Ishikawa (cell line): ENCODE data around the gene BRAP.

Source experiments
- CEBPB ChIP-seq: IDR thresholded peaks from 2 replicates; pipeline ENCODE4 v1.6.1; 2012
- CREB1 ChIP-seq: IDR thresholded peaks from 2 replicates; pipeline ENCODE4 v1.6.1; 2012; ENCODE audit warnings: low read depth
- EGR1 ChIP-seq: IDR thresholded peaks from 2 replicates; pipeline ENCODE4 v1.6.1; 2012
- EP300 ChIP-seq: IDR thresholded peaks from 2 replicates; pipeline ENCODE4 v1.6.1; 2012; ENCODE audit warnings: borderline replicate concordance
- FOXM1 ChIP-seq: IDR thresholded peaks from 2 replicates; pipeline ENCODE4 v1.6.1; 2012; ENCODE audit warnings: low read depth, borderline replicate concordance
- MAX ChIP-seq: IDR thresholded peaks from 2 replicates; pipeline ENCODE4 v1.6.1; 2012
- NFIC ChIP-seq: IDR thresholded peaks from 2 replicates; pipeline ENCODE4 v1.6.1; 2012
- RAD21 ChIP-seq: IDR thresholded peaks from 2 replicates; pipeline ENCODE4 v1.6.1; 2012; ENCODE audit warnings: low read depth
- REST ChIP-seq: IDR thresholded peaks from 2 replicates; pipeline ENCODE4 v1.6.1; 2012; ENCODE audit warnings: low read depth, mild to moderate bottlenecking
- TAF1 ChIP-seq: IDR thresholded peaks from 2 replicates; pipeline ENCODE4 v1.6.1; 2012; ENCODE audit warnings: low read depth, mild to moderate bottlenecking
- TEAD4 ChIP-seq: IDR thresholded peaks from 2 replicates; pipeline ENCODE4 v1.6.1; 2012
- YY1 ChIP-seq: IDR thresholded peaks from 2 replicates; pipeline ENCODE4 v1.6.1; 2012; ENCODE audit warnings: low read depth
- ZBTB7A ChIP-seq: IDR thresholded peaks from 2 replicates; pipeline ENCODE4 v1.6.1; 2012; ENCODE audit warnings: low read depth

GRCh38 chr12:111650912-111651311 is 34.8 kb downstream of the BRAP start:
- no peak for TF ChIP-seq EP300
- no peak for TF ChIP-seq CEBPB
- TF ChIP-seq RAD21, result no peak
- no peak for TF ChIP-seq REST
- no peak for TF ChIP-seq TAF1
- no peak for TF ChIP-seq CREB1
- TF ChIP-seq EGR1, result no peak
- no peak for TF ChIP-seq YY1
- no peak for TF ChIP-seq FOXM1
- no peak for TF ChIP-seq MAX
- TF ChIP-seq ZBTB7A, result no peak
- TF ChIP-seq NFIC, result no peak
- TF ChIP-seq TEAD4, result no peak
